GM19372 (cell line): ENCODE measurements around the gene ARPC5.
"Not testable (repeated sequence)": the region's sequence is repeated elsewhere in the genome, so short reads cannot be mapped to it uniquely, and the experiment has no call there.

Source experiments
- ATAC-seq: cut with Tn5 transposase; IDR thresholded peaks from one replicate; pipeline ENCODE4 v1.9.1; 2021; ENCODE audit warnings: mild to moderate bottlenecking, low read depth, moderate library complexity; ENCODE audit not compliant: unreplicated experiment

ARPC5 gene

DNA sequence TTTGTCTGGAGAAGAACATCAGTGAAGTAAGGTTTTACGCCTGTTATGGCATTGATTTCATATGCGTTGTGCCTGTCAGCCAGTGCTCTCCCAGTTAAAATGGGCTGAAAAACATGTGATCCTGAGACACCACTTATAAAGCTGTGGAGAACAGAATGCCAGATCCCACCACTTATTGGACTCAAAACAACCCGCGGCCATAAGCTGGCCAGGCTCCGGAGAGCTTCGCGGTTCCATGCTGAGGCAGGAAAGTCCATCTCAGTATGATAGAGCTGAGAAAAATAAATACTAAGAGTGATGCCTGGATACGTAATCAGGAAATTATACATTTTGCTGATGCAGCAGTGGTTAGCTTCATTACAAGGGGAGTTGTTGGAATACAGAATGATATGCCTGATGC is 12.5 kb upstream of the ARPC5 start:
- ATAC-seq = no peak

DNA sequence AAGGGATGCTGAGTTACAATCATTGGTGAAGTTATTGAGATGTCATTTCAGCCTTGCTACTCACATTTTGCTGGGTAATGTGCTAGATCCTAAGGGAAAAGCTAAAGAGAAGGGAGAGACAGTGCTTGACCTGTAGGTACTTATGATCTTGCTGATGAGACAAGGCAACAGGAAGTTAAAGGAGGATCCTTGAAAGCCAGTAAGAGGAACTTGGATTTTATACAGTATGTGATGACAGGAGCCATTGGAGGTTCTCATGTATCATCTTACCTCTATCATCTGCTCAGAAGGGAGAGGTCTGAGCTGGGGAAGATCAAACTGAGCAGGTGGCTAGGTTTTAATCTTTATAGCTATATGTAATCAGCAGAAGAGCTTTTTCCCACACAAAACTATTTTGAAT is 11.2 kb upstream of the ARPC5 start:
- no peak for ATAC-seq

DNA sequence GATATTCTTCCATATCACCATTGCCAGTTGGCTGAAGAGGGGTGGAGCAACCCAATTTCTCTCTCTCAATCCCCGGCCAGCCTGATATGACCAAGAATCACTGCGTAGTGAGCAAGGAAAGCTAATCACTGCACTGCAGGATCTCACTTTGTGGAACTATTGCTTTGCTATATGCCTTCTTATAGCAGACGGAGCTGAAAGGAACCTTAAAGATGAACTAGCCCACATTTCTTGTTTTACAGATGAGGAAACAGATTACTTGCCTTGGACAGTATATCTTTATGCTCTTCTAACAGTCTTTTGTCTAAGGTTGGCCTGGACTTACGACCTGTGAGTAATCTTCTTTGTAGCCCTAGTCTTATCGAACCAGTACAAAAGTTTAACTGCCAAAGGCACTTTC is 9.9 kb upstream of the ARPC5 start:
- no peak for ATAC-seq

DNA sequence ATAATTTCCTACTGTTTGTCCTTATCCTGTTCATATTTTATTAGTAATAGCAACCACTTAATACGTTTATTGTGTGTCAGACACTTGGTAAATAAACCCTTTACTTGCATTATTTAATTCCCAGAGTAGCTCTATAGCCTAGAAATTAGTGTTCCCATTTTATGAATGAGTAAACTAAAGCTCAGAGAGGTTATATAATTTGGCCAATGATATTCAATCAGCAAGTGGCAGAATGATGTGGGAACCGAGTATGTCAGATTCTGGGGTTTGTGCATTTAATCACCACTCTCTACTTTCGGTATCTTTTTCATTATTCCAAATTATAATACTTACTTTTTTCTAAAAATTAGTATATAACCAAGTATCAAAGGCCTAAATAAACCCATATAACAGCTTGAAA is 6.6 kb upstream of the ARPC5 start:
- no peak for ATAC-seq

DNA sequence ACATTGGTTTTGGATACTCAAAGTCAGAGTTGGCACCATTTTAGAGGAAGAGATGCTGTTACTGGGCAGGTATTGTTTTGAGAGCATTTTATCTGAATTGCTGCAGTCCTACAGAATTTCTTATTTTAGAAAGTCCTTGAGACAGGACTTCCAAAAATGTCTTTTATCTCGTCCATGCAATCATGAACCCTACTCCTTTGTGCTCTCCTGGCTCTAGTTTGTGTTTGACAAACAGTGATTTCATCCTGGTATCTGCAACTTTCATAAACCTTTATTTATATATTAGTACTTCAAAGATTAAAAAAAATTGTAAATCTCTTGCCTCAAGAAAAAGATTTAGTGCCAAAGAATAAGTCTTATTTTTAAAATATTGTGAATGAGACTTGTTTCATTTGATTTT is 4.6 kb upstream of the ARPC5 start:
- ATAC-seq = no peak

DNA sequence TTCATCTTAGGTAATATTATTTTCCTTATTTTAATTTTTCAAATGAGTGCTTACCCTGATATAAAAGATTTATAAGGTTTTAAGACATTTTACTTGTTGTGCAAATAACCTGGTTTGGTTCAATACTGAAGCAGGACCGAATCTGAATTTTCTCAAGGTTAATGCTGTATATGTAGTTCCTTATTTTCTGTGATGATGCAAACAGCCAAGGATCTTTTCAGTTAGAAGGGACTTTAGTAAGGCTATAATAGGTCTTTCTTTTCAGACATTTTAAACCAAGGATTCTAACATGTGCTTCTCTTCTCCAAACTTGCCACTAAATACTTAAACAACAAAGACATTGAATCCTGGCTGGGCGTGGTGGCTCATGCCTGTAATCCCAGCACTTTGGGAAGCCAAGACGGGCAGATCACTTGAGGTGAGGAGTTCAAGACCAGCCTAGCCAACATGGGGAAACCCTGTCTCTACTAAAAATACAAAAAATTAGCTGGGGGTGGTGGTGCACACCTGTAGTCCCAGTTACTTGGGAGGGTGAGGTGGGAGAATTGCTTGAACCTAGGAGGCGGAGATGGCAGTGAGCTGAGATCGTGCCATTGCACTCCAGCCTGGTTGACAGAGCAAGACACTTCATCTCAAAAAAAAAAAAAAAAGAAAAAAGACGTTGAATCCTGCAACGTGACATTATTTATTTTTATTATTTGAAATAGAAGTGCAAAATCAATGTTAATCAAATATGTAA is 3.2 kb upstream of the ARPC5 start:
- ATAC-seq = no peak

DNA sequence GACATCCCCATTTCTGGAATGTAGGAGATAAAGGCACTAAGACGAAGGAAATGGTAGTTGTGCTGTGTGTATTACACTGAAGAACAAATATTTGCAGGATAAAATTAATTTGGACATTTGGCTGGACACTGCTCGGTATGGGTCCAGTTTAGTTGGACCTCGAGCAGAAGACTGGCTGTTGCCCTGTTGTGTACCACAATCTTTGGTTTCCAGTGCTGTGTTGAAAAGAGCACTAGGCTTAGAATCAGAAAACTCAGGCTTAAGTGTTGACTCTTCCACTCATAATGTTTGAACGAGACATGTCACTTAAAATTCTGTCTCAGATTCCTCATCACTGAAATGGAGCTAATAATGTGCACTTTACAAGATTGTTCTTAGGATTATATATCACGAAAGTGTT is 1.2 kb upstream of the ARPC5 start:
- ATAC-seq = no peak

DNA sequence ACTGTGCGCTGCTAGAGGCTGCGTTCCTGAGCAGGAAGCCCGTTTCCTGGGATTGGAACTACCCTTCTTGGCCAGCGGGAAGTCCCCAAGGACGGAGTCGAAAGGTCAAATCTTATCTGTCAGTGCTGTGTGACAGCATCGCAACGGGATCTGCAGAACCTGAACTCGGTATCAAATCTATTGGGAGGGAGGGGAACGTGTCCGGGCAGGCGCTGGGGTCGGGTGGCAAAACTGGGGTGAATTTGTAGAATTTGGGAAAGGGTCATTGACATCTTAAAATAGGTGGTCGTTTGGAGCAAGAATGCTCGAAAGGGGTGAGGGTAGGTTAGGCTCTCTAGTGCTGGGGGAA is 725 bp upstream of the ARPC5 start:
- no peak for ATAC-seq

DNA sequence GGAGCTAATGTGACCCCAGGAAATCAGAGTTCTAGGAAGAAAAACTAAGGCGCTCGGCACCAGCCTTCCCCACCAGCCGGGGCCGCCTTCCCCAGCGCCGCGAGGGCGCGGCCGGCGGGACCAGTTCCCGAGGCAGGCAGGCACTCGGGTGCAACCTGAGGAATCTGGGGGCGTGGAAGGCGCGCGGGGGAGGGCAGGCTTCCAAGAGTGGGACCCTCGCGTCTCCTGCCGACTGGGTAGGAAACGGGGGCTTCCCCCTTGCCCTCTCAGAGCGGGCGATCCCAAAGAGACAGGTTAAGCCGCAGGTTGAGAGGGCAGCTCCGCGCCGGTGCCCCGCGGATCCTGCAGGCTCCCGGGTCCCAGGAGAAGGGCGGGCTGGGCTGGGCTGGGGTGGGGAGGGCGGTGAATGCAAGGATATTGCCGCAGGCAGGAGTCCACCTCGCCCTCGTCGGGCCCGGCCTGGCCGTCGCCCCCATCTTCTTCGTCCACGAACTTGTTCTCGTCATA is 431 bp downstream of the ARPC5 start:
- ATAC-seq = no peak

DNA sequence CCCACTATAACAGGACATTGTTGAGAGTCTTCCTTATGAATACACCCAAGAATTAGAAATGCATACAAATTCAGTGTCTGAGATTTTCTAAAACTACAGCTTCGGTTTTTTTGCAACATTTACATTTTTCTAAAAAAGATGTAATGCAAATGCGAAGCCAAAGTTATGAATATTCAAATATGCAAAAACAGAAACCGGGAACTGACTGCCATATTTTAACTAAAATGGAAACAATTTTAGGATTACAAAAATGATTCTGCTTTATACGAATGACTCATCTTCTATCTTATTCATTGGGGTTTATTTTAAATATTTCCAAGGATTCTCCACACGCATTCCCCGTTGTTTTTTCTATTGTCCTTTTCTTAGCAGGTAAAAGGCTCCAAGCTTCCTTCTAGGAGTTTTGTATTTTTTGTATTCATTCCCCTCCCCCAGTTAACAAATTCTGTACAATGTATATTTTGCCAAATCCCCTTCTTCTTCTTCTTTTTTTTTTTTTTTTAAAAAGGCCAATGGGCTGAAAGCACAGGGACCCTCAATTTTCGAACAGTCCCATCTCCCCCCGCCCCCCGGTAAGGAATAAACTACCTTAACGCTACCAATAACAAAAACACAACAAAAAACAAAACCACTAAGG is 1.0 kb downstream of the ARPC5 start:
- no peak for ATAC-seq

DNA sequence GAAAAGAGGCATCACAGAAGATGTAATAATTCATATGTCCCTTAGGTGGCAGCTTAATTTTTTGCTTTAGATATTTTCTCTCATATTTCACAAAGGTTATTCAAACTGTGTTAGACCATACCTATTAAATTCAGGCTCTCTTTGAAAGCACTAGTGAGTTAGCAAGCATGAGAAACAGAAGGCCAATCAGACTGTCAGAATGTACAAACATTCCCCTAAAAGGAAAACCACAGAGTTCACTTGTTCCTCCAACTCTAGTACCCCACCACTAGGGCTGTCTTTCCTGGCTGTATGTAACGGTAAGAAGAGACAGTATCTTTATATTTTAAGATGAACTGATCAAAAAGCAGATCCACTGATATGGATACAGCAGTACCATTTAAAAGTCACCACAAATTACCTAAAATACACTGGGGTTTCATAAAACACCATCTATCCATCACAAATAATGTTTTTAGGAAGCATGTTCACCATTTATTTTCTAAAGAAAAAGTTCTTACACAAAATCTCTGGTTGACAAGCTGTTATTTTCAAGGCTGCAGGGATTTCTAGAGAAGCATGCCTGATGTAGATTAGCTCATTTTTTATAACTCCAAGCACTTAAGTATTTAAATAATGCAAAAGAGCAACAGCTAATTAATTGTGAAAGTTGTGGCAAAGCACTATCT is 1.8 kb downstream of the ARPC5 start:
- ATAC-seq = peak; percentile 39

DNA sequence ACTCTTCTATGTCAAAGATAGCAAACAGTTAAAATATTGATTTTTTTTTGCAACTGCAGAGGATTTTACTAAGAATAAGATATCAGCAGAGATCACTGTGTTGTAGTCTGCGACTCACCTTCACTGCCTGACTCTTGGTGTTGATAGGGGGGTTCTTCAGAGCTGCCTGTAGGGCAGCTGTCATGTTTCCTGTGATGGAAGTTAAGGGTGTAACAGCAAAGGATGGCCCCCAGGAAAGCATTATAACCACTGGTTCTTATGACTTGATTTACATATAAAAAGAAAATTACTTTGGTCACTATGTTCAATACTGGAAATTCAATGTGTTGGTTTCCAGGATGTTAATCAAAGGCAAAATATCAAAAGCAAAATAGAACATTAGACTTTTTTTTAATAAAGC is 2.6 kb downstream of the ARPC5 start:
- ATAC-seq = no peak

DNA sequence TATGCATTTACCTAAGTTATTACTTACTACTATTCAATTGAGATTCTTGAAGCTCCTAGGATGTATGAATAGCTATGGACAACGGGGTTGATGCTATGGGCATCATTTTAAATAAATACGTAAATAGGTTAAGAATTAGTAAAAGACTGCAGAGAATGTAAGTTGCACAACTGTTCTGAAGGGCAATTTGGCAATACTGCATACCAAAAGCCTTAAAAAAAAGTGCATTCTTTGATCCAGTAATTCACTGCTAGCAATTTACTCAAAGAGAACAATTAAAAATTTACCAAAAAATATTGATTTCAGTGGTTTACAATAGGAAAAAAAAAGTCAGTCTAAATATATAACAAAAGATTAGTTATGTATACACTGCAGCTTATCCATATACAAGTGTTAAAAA is 3.5 kb downstream of the ARPC5 start:
- ATAC-seq = no peak

DNA sequence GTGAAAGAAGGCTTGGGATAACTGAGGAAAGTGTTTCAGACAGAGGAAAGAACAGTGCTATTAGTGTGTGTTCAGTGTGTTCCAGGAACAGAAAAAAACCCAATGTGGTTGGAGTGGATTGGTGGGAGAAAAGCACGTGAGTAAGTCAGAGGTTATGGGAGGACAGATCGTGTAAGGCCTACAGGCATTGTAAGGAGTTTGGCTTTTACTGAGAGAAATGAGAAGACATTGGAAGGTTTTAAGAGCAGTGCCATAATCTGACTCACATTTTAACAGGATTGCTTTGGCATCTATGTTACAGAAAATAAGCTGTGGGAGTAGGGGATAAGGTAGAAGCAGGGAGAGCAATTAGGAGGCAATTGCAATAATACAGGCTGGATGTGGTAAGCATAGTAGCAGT is 4.8 kb downstream of the ARPC5 start:
- ATAC-seq = no peak

DNA sequence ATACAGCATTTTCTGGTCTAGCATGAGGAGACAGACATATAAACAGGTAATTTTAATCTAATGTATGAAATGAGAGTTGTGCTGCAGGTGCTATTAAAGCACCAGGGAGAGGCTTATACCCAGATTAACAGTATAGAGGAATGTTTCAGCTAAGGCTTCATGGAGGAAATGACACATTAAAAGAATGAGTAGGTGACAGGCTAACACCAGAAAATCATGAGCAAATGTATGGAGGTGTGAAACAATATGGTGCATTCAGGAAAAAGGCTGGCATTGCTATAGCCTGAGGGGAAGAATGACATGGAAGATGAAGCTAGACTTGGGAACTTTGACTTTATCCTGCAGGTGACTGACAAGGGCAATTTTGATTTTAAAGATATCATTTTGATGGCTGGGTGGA is 7.0 kb downstream of the ARPC5 start:
- ATAC-seq = no peak

DNA sequence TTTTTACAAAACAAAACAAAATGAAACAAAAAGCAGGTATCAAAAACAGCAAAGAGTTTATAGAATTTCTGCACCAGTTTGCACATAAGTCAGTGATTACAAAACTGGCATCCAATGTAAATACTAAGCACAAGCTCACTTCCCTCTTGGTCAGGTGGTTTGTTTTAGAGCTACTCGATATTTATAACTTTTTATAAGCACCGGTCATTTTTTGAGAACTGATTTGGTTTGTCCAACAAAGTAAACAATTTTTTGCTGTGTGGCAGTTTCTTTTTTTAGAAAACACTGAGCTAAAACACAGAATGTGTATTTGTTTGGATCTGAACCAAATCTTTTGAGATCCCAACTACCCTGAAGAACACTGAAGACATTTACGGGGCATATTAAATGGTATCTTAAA is 9.3 kb downstream of the ARPC5 start:
- ATAC-seq = not testable (repeated sequence)

DNA sequence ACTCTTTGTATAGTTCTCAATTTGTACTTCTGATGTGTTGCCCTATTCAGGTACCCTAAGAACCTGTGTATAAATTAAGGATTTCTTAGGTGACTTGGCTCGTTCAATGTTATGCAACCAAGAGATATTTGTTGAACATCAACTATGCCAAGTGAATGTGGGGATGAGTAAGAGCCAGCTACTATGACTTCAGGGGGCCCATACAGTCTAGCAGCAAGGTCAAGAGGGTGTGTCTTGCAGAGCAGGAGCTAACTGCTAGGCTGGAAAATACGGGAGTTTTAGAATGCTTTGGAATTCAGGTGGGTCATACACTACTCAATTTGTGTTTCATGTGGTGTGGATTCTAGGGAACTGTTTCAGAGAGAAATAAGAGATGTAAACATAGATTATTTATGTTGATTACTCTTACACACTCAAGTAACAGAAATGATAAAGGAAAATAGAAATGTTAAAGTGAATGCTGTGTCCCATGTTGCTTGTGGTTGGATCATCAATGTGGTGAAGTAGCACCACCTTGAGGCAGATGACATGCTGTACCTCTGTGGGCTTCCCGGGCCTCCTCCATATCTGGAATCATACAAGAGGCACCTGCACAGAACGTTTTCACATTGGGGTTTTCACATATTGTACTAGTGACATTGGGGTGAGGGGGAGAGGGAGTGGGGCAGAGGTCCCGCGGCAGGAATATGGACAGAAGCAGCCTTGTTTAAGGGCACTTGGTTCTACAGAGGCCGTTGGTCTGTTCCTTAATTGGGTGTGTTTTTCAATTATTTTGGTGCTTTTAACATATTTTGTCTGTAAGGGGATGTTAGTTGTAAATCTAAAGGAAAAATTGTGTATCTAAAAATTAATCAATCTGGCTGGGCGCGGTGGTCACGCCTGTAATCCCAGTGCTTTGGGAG is 12.4 kb downstream of the ARPC5 start:
- ATAC-seq = peak; percentile 79

DNA sequence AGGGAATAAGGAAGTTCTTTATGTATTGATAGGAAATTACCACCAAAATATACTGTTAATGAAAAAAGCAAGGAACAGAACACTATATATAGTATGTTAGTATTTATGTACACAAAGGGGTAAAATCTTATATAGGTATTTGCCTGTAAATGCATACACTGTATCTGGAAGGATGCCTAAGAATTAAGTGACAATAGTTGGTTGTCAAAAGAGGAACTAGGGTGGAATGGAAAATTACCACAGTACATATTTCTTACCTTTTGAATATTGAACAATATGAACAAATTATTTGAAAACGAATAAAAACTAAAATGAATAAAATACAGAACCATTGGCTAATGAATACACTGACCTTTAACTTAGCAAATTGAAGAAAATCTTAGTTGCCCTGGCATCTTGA is 13.6 kb downstream of the ARPC5 start:
- ATAC-seq = no peak

DNA sequence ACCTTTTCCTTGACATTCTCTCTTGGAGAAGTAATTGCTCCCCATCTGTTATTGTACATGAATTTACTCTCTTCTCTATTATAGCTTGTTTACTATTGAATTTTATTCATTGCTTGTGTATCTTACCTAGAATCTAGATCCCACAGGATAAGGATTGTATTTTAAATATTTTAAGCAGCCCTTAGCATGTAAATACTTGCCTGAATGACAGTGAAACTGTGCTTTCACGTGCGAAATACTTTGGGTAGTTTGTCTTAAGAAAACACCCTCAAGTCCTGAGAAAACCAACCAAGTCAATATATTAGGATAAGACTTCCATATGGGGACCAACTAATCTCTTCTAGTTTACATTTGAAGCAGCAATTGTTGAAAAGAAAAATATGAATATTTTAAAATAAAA is 15.3 kb downstream of the ARPC5 start:
- ATAC-seq = no peak

DNA sequence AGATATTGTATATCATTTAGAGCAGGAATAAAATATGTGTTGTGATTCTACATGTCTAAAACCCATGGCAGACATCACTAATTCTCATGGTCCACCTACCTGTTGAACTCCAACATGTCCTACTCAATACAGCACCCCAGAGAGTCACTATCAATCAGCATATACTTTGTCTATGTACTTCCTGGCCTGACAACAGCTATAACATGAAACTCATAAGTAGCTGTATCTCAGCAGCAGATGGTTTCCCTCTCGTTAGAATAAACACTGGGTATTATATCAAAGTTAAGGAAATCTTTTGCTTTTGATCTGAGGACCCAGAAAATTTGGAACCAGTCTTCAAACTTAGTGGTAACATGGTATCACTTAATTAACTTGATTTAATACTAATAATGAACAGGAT is 15.8 kb downstream of the ARPC5 start:
- ATAC-seq = no peak

DNA sequence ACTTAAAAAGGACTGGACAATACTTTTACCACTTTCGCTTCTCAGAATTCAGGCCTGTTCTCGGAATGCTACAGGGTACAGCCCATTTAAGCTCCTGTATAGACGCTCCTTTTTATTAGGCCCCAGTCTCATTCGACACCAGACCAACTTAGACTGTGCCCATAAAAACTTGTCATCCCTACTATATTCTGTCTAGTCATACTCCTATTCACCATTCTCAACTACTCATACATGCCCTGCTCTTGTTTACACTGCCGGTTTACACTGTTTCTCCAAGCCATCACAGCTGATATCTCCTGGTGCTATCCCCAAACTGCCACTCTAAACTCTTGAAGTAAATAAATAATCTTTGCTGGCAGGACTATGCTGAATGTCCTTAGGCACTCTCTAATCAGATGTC is 17.4 kb downstream of the ARPC5 start:
- not testable (repeated sequence) for ATAC-seq
